Stimulated activated CD8-positive, alpha-beta memory T cell treated with anti-CD3 and anti-CD28 coated beads, Interleukin-4, amount 100 ng/mL, for 4 hours (primary cell): Measurements from ENCODE around the gene CPNE1.

Source experiments
- DNase-seq, 2 donors: peaks; one replicate each; pipeline ENCODE4 v3.0.0-alpha.2; 2020; ENCODE audit warnings: low read depth in 2 of 2, low spot score in 1 of 2

CPNE1 gene

GRCh38 chr20:35600993-35601973 is 63.4 kb downstream of the CPNE1 start:
- peak; percentile 40 to 60 for DNase-seq

GRCh38 chr20:35600176-35600992 is 64.3 kb downstream of the CPNE1 start:
- DNase-seq, result no peak

DNA sequence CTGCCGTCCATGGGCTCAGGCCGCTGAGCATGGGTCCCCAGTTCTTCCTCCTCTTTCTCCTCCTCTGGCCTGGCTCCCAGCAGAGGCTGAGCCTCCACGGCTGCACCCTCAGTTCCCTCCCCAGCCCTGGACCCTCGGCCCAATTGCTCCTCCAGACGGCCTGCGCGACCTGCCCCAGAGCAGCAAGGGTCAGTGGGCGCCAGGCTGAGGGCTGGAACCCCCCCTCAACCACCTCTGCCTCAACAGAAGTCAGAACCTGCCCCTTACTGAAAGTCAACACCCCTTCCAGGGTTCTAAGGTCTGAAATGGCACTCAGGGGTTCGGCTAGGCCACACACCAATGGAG is 65.0 kb downstream of the CPNE1 start:
- DNase-seq, result no peak

DNA sequence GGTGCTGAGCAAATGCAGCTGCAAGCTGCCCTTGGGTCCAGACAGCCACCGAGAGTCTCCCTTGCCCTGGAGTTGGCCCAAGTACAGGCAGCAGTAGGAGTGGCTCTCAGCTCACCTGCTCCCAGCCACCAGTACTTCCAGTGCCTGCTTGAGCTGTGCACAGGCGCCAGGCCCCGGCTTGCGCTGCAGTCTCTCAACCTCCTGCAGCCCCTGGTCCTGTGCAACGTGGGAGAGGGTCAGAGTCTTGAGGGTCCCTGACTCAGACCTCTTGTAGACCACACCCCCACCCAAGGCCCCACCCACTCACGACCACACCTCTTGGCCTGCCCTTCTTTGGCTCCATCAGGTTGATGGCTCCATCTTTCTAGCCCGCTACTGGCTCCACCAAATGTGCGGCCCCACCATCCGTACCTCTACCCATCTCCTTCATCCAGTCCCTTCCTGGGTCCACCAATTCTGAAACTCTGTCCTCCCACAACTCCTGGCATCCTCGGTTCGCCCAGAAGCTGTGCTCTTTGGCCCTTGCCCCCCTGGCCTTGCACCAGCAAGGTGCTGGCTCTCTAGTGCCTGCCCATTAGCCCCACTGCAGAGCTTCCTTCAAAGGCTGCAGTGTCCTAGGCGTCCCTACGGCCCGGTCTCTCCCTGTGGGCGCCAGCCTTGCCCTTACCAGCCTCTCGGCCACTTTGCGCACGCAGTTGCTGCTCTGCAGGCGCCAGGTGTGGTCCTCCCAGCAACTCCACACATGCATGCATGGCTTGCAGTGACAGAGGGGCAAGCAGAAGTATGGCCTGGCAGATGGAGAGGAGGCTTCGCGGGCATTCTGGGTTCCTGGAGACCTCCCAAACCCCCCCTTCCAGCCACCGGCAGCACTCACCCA is 65.6 kb downstream of the CPNE1 start:
- DNase-seq, result no peak

- no peak for DNase-seq
These were observed 66.2 kb downstream of the CPNE1 start for GRCh38 chr20:35598476-35598875.

DNA sequence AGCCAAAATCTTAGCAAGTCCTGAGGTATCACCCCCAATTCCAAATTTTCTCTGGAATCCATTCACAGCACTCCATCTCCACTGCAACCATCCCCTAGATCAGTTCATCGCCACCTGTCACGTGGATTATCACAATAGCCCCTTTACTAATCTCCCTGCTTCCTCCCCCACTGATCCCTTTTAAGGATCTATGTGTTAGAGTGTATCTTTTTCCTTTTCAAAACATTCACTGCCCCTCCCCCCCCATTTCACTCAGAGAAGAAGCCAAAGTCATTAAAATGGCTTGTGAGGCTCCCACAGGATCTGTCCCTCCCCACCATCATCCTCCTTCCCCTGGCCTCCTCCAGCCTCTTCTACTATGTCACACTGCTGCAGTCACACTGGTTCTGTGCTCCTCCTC is 67.5 kb downstream of the CPNE1 start:
- no peak for DNase-seq

DNA sequence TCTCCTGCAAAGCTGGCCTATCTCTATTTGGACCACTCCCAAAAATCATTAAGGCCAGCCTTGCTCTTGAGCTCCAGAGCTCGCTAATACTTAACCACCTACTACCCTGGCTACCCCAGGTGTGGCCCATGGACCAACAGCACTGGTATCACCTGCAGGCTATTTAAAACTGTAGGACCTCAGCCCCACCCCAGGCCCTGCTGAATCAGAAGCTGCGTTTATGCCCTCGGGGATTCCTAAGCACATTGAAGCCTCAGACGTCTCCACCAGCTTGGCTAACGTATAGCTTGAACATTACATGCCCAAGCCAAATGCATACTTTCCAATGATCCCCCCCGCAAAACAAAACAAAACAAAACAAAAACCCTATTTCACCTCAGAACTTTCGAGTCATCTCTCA is 68.8 kb downstream of the CPNE1 start:
- no peak for DNase-seq

DNA sequence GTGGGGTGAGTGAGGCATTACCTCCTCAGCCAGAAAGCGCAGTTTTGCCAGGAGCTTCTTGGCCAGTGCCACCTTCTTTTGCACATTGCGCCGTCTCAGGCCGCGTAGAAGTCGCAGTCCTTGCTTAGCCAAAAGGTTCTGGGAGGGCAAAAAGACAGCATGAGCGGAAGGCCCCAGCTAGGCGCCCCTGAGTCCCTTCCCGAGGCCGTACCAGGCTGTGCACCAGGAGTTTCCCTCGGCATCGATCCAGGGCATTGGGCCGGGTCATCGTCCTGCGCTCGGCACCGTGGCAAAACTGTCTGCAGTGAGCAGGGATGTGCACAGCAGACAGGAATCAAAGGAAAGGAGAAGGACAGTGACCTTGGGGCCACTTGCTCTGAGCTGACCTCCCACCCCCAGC is 69.2 kb downstream of the CPNE1 start:
- no peak for DNase-seq

DNA sequence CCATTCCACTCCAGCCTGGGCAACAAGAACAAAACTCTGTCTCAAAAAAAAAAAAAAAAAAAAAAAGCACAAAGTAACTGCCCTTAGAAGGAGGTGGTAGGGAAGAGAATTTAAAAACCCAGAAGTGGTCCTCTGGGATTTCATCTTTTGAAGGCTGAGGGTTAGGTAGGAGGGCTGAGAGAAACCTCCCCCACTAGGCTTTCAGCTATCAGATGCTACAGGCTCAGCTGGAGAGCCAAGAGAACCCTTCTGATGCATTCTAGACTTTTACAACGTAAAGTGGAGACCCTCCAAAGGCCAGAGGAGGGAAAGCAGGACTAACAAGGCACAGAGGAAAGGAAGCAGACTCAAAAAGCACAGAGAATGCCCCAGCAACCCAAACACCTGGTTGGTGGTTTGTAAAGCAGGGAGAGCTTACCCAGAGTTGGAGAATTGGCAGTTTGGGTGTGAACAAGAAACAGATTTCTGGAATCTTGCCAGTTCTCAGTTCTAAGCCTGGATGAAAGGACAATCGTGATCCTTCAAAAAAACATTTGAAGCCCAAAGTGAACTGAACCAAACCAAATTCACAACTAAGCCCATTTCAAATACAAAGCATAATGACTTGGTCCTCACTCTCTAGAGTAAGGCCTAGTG is 72.2 kb downstream of the CPNE1 start:
- DNase-seq, result no peak

DNA sequence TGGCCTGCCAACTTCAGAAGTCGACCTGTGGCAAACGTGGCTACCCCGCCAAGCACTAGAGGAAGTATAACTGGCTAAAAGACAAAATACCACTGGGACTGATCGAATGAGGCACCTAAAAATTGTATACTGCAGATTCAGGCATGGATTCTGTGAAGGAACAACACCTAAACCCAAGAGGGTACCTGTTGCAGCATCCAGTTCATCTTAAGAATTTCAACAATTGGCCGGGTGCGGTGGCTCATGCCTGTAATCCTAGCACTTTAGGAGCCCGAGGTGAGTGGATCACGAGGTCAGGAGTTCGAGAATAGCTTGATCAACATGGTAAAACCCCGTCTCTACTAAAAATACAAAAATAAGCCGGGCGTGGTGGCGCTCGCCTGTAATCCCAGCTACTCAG is 76.3 kb downstream of the CPNE1 start:
- no peak for DNase-seq

- no peak for DNase-seq
These were observed 77.3 kb downstream of the CPNE1 start for GRCh38 chr20:35587436-35587835.

- no peak for DNase-seq
These were observed 77.8 kb downstream of the CPNE1 start for GRCh38 chr20:35586751-35587425.

DNA sequence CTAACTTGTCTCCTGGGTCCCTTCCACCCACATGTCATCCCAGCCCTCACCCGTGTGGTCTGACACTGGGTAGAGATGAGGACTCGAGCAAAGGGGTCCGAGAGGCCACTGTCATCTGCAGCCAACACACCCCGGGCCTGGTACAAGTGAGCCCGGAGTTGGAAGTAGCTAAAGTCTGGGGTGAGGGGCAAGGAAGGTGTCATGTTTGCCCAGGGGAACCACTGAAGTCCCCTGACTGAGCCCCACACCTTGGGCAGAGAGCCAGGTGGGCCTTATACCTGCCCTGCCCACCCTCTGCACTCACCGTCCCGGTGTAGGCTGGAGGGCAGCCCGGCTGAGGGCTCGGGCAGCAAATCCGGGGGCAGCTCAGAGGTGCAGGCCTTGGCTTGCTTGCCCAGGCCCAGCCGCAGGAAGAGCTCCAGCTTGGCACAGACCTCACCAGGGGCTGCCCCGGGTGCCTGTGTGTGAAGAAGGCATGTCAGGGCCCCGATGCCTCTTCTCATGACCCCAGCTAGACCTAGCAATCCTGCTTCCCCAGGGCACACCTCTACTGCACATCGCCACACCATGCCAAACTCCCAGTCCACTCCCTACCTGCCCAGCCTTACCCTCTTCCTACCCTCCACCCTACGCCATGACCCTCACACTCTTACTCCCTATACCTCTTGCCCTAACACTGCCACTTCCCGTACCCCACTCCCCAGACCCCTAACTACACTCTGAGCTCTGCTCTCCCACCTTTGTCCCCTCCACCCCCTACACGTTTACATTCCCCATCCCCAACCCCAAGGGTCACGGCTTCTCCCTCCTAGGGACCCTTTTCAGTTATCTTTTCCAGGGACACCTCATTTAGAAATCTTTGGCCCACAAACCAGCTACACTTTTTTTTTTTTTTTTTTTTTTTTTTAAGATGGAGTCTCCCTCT is 80.8 kb downstream of the CPNE1 start:
- no peak for DNase-seq

DNA sequence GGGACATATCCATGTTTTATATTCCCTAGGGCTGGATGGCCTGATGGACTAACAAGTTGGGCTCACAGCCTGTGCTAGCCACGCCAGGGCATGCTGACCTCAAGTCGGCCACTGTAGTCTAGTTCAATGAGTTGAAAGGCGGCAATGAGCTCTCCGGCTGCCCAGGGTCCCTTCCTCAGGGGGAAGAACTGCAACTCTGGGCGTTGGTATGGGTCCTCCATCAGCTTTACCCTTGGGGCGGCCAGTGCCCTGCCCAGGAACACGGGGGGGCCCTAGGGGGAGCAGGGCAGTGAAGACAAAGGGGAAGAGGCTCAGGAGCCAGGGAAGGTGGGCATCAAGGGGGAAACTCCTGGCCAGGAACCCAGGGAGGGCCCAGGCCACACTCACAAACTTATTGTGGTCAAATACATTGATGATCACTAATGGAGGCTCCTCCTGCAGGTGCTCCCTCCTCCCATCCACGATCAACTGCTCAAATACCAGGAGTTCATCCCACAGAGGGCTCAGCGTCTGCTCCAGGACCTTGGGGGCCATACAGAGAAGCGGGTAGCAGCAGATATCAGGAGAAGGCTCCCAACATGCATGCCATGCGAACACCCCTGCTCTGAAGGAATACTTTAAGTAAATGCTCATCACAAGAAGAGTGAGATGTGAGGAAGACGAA is 81.8 kb downstream of the CPNE1 start:
- DNase-seq, result no peak

- DNase-seq, result no peak
These were observed 82.6 kb downstream of the CPNE1 start for GRCh38 chr20:35582131-35582530.

GRCh38 chr20:35579196-35579595 is 85.5 kb downstream of the CPNE1 start:
- no peak for DNase-seq

GRCh38 chr20:35578469-35578868 is 86.2 kb downstream of the CPNE1 start:
- no peak for DNase-seq

- DNase-seq, result no peak
These were observed 87.9 kb downstream of the CPNE1 start for GRCh38 chr20:35576816-35577215.
